Measurements from ENCODE around the gene MYLK.

GRCh38 chr3:123719862-123720453 is 164.2 kb downstream of the MYLK start:
- TF ChIP-seq GATAD2B (conservative IDR thresholded peaks at IDR 0.05; ENCODE audit: low read depth) (no peak), PKNOX1 (IDR thresholded peaks at IDR 0.05) (no peak), NFXL1 (IDR thresholded peaks at IDR 0.05; ENCODE audit: borderline replicate concordance) (no peak), CTCF (IDR thresholded peaks at IDR 0.05 in 2 of 3, conservative IDR thresholded peaks at IDR 0.05 in 1 of 3; ENCODE audit: control insufficient read depth in 2 of 3, extremely low read depth in 1 of 3, insufficient read depth in 1 of 3, low read depth in 3 of 3, low read length in 3 of 3) (no peak), ESRRA (IDR thresholded peaks at IDR 0.05; ENCODE audit: low read length) (no peak), RELA (IDR thresholded peaks at IDR 0.05; ENCODE audit: borderline replicate concordance, partially characterized antibody) (no peak), BCL3 (IDR thresholded peaks at IDR 0.05; ENCODE audit: borderline replicate concordance, insufficient read depth, low read depth, low read length, poor library complexity, severe bottlenecking) (no peak), BRCA1 (IDR thresholded peaks at IDR 0.05; ENCODE audit: low read depth, low read length) (no peak), NRF1 (conservative IDR thresholded peaks at IDR 0.05; ENCODE audit: low read depth, low read length) (no peak), BCL11A (IDR thresholded peaks at IDR 0.05; ENCODE audit: low read depth, low read length) (no peak), NBN (IDR thresholded peaks at IDR 0.05) (no peak)
